Amniotic epithelial cell (primary cell): Measurements from ENCODE around the gene BPIFB2.

Experiments used
- DNase-seq: peaks from one replicate; pipeline ENCODE4 v3.0.0-alpha.2; 2010; ENCODE audit warnings: low read depth

BPIFB2 gene

DNA sequence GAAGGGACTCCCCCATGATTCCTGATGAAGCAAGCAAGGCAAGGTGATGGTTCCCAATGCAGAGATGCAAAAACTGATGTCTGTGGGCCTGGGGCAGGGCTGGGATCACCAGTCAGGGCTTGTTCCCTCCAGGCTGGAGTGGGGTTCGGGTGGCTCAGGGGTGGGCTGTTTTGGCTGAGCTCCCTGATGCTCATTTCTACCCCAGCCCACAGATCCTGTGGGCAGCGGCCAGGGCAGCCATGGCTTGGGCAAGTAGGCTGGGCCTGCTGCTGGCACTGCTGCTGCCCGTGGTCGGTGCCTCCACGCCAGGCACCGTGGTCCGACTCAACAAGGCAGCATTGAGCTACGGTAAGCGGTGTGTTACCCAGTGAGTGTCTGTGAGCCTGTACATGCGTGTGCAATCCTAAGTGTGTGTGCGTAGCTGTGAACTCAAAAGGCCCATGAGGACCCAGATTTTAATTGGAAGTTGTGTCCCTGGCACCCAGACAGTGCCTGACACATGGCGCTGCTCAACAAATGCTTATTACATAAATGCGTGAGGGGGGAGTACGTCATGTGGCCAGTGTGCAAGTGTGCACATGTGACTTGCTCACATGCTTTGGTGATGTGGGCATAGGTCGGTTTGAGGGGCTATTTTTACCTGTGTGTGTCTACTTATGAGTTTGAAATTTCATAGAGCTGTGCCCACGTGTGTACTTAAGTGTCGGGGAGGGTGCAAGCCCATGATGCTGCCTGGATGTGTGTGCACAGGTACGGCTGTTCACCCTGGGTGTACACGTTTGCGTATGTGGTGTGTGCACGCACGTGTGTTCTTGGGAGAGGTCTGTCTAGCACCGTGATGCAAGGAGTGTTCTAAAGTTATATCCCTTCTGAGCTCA lies 1.1 kb downstream of the BPIFB2 start:
- DNase-seq = no peak

DNA sequence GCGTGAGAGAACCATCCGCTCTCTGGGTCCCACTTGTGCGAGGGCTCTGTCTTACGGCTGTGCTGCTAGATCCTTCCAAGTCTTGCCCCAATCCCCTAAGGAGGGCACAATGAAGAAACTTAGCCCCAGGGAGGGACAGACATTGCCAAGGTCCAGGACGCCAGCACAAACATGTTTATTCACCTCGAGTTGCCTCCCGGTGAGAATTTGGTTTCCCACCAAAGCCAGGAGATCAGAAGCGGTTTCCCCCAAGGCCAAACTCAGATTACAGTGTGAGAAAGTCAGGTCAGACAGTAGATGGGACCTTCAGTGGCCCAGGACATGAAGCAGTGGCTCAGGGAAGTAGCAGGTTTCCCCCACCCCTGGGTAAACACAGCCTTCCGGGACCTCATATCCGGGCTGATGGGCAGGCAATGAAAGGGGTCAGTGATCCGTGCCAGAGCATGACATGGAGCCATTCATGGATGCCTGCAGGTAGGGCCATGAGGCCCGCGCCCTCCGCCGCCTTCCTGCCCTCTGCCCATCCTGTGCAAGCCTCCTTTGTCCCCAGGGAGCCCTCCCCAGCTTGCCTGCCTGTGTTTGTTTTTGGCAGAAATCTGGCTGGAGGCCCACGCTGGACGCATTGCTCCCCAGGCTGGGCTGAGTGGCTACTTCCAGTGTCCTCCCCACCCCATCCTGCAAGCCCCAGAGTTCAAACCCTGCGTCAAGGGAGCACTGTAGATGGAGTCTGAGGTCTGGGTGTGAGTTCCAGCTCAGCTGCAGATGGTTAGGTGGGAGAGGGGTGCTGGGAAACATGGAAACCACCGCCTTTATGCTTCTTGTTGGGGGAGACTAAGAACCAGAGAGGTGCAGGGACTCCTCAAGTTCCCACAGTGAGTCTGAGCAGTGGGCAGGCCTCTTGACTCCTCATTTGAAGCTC lies 2.0 kb downstream of the BPIFB2 start:
- DNase-seq = no peak

DNA sequence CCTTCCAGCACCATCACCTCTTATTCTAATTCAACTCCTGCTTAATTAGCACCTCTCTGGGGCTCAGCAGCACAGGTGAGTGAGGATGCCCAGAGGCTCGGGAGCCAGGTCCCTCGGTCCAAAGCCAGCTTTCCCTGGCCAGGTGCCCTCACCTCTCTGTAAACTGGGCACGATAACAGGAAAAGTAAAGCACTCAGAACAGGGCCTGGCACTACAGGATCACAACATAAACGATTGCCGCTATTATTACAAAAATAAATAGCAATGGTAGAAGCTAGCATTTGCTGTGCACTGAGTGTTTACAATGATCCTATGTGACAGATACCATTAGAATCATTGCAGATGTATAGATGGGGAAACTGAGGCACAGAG lies 2.6 kb downstream of the BPIFB2 start:
- DNase-seq = no peak

DNA sequence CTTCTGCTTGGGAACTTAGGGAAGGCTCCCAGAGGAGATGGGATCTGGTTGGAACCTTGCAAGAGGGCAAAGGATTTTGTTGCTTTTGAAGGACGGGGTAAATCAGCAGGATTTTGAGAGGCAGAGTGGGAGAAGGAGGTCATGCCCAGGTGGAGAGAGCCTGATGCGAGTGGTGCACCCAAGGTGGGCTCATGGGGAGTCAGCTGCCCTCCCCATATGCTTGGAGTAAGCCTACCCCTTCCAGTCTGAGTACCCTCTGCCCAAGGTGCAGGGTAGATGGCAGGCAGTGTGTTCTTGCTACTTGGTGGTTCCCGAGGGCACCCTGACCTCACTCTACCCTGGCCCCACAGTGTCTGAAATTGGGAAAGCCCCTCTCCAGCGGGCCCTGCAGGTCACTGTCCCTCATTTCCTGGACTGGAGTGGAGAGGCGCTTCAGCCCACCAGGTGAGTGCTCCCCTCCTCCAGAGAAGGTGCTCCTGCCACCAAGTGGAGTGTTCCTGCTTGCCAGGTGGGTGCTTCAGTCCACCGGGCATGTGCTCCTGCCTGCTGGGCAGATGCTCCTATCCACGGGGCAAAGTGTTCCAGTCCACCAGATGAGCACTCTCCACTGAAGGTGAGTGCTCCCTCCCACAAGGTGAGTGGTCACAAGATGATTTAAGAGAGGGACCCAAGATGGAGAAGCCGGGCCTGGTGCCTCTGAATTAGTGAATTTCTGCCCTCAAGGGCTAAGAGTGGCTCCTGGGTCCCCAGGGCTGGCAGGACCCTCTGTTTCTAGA lies 3.4 kb downstream of the BPIFB2 start:
- DNase-seq = no peak

DNA sequence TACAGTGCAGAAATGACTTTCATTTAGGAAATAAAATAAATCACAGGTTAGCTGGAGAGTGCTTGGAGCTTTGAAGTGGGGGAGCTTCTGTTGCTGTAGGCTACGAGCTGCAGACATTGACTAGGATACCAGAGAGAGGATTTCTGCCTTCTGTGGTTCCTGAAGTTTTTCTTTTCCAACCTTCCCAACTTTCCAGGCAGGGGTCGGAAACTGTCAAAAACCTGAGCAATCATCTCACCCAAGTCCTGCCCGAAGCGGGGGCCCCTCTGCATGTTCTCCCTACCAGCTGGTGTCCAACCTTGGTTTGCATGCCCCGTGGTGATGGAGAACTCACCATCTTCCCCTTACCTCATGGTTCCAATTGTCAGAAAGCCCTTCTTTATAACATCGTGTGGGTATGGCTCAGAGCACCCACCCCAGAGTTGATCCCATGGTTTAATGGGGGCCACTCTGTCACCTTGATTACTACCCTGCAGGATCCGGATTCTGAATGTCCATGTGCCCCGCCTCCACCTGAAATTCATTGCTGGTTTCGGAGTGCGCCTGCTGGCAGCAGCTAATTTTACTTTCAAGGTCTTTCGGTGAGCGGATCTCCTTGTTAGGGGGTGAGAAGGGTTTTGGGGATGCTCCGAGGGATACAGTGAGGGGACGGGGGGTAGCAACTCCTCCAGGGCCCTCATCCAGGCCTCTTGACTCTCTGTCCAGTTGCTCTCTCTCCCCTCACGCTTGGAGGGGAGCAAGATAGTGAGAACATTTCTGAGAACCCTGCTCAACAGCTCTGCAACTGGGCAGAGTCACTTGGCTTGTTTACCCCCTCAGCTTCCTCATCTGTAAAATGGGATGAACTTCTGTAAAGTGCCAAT lies 5.1 kb downstream of the BPIFB2 start:
- no peak for DNase-seq

DNA sequence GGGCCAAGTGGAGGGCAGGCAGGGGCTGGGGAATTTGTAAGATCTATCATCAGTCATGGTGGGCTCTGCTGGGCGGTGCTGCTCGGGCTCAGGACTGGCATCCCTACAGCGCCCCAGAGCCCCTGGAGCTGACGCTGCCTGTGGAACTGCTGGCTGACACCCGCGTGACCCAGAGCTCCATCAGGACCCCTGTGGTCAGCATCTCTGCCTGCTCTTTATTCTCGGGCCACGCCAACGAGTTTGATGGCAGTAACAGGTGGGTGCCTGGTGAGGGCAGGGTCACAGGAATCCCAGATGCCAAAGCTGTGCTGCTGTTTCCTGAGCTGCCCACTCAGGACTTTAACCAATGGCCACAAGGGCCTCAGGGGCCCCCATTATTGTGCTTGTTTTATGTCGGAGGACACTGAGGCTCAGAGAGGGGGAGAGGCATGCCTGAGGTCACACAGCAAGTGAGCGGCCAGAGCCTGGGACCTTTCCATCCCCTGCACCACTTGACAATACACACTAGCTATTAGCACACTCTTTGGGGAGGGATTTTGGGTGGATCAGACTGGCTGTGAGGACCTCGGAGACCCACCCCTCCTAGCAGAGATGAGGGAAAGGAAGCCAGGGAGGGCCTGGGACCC lies 6.3 kb downstream of the BPIFB2 start:
- no peak for DNase-seq

DNA sequence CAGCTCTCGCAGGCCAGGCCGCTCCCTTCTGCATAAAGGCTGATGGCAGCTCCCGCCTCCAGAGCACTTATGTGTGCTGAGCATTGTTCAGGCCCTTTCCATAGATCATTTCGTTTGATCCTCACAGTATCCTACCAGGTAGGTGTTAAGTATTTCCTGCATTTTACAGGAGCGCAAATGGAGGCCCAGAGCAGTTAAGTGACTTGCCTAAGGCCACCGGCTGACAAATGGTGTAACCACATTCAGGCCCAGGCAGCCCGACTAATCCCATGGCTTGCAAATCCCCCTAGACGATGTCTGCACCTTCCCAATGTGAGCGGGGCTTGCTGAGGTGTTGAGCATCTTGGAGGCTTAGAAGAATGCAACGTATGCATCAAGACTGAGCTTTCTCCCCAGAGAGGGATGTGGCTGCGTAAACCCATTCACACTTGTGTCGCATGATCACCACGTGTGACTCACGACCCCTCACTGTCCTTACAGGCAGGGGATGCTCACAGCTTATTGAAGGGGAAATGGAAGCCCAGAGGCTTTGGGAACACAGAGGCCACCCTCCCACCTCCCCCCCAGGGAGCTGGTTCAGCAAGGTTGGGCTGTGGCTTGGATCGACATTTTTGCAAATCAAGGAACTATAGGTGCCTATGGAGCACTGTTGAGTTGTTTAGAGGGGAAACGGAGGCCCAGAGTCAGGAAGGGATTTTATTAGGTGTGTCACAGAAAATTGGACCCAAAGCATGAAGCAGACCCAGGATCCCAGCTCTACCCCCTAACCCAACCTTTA lies 7.0 kb downstream of the BPIFB2 start:
- no peak for DNase-seq

DNA sequence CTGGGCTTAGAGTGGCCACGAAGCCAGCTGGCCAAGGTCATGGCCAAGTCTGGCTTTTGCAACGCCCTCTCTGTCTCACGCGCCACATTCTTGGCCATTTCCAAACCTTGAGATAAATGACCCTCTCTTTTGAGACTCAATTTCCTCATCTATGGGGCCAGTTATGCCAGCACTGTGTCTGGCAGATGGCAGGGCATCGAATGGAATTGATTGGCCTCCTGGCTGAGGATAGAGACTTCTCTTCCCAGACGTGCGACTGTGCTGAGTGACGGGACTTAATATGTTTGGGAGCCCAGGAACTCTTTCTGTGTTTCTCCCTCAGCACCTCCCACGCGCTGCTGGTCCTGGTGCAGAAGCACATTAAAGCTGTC lies 7.6 kb downstream of the BPIFB2 start:
- no peak for DNase-seq

DNA sequence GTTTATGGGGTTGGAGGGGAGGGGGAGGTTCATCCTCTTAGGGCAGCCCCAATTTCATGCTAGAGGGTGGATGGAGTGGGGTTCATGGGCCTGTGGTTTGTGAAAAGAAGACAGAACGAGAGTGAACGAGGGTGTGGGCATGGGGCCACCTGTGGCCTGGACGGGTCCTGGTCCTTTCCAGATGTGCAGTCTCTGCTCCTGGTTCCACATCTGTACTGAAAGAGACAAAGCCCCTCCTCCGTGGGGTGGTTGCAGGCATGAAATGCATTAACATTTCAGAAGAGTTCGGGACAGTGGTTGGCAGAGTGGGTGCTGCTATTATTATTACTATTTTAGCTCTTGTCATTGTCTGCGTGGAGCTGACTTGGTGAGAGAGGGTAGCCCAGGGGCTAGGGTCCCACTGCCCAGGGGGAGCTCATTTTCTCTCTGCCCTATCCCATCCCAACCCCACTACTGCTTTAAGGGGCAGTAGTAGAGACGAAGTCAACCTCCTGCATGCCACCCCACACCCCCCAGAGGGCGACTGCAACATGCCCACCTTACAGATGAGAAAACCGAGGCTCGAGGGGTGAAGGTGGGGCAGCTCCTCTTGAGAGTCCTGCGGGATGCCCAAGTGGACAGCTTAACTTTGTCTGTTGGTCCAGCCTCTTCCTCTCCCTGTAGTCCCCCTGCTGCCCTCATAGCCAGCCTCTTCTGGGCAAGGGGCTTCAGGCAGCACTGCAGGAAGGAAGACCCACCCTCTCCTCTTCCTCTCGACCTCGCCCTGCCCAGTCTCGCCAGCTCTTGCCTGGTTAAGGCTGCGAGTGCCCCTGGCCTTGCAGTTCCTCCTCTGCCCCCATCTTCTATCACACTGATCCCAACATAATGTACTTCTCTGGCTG lies 8.4 kb downstream of the BPIFB2 start:
- no peak for DNase-seq

DNA sequence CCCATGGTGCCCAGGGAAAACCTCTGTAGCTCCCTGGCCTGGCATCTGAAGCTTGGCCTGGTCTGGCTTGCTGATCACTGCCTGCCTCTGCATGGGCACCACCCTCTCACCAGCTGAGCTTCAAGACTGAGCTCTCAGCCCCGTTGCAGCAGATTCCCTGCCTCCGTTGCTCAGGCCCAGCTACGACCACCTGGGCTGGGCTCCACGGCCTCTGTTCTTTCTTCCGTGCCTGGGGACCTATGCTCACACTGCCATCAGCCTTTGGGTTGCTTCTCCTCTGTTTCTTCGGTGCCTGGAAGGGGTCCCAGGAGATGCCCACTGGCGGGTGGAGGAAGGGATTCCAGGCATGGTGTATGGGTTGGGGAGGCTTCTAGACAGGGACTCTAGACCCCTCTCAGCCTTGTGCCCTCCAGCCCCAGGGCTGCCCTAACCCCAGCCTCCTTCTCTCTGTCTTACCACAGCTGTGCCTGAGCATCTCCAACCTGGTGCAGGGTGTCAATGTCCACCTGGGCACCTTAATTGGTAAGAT lies 9.1 kb downstream of the BPIFB2 start:
- no peak for DNase-seq

DNA sequence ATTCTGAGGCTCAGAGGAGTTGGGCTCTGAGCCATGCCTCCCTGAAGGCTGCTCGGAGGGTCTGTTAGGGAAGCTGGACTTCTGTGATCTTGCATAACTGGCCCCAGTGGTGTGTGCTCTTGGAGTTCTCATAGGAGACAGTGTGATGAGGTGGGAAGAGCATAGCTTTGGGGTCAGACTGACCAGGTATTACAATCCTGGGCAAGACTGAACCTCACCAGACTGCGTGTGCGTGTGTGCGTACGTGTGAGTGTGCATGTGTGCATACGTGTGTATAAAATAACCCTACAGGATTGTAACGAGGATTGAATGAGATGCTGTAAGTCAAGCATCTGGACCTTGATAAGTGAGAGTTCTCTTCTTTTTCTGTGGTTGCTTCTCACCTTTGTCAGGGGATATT lies 10.0 kb downstream of the BPIFB2 start:
- no peak for DNase-seq

DNA sequence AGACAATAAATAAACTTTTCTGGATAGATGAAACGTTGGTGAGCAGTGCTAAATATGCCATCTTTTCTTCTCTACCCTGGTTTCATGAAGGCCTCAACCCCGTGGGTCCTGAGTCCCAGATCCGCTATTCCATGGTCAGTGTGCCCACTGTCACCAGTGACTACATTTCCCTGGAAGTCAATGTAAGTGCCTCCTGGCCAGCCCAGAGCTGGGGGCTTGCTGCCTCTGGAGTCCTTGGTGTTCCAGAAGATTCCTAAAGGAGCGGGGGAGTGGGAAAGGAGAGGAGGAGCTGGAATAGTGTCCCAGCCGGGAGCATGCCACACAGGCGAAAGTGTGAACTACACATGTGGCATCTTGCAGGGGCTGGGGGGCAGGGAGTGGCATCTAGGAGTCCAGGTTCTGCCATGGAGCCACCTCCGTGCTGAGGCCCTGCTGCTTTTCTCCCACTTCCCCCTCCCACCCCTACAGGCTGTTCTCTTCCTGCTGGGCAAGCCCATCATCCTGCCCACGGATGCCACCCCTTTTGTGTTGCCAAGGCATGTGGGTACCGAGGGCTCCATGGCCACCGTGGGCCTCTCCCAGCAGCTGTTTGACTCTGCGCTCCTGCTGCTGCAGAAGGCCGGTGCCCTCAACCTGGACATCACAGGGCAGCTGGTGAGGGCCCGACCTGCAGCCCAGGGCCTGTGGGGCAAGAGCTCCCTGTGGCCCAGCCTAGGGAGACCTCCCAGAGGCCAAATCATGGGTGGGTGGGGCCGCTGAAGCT lies 10.8 kb downstream of the BPIFB2 start:
- no peak for DNase-seq

DNA sequence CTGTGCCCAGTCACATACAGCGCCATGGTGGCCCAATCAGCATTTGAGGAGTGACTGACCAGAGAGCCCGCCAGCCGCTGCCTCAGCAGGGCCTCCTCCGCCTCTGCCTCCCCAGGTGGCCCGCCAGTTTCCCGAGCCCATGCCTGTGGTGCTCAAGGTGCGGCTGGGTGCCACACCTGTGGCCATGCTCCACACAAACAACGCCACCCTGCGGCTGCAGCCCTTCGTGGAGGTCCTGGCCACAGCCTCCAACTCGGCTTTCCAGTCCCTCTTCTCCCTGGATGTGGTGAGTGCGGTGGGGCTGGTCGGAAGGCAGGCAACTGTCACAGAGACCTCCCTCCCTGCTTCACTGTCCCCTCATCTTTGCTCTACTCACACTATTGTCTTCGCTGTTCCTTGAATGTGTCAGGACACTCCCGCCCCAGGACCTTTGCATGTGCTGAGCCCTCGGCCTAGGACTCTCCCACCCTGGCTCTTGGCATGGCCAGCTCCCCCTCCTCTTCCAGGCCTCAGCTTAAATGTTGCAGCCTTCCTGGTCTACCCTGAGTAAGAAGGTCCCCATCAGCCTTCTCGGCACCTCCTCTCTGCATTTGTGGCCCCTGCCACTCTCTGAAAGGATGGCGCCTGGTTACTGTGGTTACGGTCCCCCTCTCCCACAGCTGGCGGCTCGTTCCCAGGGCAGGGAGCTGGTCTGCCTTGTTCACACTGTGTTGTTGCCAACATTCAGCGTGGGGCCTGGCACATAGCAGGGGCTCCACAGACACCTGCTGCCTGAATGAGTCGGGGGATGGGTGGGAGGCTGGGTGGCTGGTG lies 12.2 kb downstream of the BPIFB2 start:
- no peak for DNase-seq

DNA sequence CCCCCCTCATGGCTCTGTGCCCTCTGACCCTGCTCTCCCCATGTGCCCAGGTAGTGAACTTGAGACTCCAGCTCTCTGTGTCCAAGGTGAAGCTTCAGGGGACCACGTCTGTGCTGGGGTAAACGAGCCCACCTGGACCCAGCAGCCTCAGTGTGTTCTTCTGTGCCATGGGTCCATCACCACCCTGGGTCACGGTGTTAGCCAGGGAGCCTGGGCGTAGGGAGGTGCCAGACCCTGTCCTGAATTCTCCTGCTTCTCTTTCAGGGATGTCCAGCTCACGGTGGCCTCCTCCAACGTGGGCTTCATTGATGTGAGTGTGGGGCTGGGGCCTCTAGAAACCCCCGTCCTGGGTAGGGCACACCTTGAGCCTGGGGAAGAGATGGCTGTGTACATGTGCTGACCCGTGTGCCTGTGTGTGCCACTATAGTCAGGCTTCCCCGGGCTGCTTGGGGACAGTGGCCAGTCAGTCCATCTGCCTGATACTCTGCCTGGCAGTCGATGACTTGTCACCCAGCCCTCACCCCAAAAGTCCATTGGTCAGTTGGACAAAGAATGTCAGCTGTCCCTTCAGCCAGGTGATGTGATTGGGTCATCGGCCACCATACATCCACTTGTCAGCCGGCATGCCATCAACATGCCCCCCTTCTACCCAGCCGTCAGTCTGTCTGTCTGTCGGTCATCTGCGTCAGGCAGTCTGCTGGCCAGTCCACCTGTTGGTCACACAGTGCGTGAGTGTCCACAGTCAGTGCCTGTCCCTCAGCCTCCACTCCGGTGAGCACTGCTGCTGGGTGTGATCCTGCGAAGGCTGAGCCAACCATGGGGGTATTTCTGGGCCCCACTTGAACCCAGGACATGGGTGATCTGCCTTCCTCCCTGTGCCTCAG lies 13.0 kb downstream of the BPIFB2 start:
- DNase-seq = no peak

DNA sequence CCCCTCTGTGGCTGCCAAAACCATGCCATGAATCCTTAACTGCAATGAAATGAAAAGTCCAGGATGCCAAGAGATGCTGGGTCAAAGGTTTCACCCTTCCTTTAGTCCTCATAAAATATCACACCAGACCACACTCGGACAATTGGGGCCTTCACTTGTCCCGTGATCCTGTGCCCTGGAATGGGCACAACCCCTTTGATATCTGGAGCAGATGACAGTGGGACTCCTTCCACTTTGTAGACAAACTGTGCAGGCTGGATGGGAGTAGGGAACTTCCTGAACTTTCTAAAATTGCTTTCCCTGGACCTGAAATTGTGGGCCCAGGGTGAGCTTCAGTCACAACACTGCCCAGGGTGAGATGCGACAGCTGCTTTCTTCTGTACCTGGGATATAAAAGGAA lies 14.4 kb downstream of the BPIFB2 start:
- no peak for DNase-seq

DNA sequence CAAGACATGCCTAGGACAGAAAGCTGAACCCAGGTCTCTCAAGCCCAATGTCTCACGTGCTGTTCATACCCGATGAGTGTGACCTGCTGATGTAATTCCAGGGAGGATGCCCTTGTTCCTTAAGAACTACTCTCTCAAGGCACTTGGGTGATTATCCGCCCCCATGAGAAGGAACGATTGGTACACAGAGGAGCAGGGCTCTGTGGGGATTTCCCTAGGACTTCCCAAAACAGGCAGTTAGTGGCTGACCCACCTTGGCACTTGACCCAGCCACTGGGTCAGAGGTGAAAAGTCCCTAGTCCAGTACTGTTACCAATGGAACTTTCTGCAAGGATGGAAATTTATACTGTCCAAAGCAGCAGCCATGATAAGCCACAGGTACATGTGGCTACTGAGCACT lies 14.8 kb downstream of the BPIFB2 start:
- no peak for DNase-seq
